DND-41 (cell line): ENCODE measurements around the gene SND1.

Source experiments
- ATAC-seq: fragments of 200-7000 bp; cut with Tn5 transposase; 3 replicates; pipeline ENCODE4 v1.9.1; 2021; ENCODE audit warnings: low read depth; ENCODE audit not compliant: insufficient read depth
- DNase-seq: peaks from one replicate; pipeline ENCODE4 v3.0.0-alpha.2; 2020
- H2AFZ ChIP-seq: 2 replicates; pipeline ENCODE4 v1.6.0; 2012; ENCODE audit warnings: low read depth, low read length
- H3K27ac ChIP-seq: 2 replicates; pipeline ENCODE4 v1.5.1; 2012; ENCODE audit warnings: low read length, inconsistent platforms
- H3K27me3 ChIP-seq: fragments of 200-600 bp; sonication (generic); 2 replicates; pipeline ENCODE4 v1.6.0; 2012; ENCODE audit warnings: low read length, mild to moderate bottlenecking, inconsistent platforms; ENCODE audit not compliant: insufficient read depth, poor library complexity
- H3K36me3 ChIP-seq: 2 replicates; pipeline ENCODE4 v1.5.1; 2012; ENCODE audit warnings: low read length, inconsistent platforms; ENCODE audit not compliant: insufficient read depth
- H3K4me1 ChIP-seq: 2 replicates; pipeline ENCODE4 v1.5.1; 2012; ENCODE audit warnings: mild to moderate bottlenecking, low read length; ENCODE audit not compliant: insufficient read depth
- H3K4me2 ChIP-seq: 2 replicates; pipeline ENCODE4 v1.6.0; 2012; ENCODE audit warnings: mild to moderate bottlenecking, moderate library complexity, low read length, inconsistent platforms; ENCODE audit not compliant: insufficient read depth
- H3K4me3 ChIP-seq, 2 experiments: fragments of 200-600 bp in 1 of 2; shearing (Covaris generic) in 1 of 2; 2 replicates each; pipeline ENCODE4 v1.5.1; 2012 to 2016; ENCODE audit warnings: inconsistent platforms in 2 of 2, low read length in 2 of 2, mild to moderate bottlenecking in 2 of 2, low read depth in 1 of 2, moderate library complexity in 1 of 2
- H3K79me2 ChIP-seq: 2 replicates; pipeline ENCODE4 v1.6.0; 2012; ENCODE audit warnings: low read length, inconsistent platforms; ENCODE audit not compliant: insufficient read depth
- H3K9ac ChIP-seq: 2 replicates; pipeline ENCODE4 v1.6.0; 2012; ENCODE audit warnings: low read depth, mild to moderate bottlenecking, inconsistent platforms, low read length, moderate library complexity
- H3K9me3 ChIP-seq: 2 replicates; pipeline ENCODE4 v1.5.1; 2012; ENCODE audit warnings: low read length, moderate library complexity, mild to moderate bottlenecking, inconsistent platforms; ENCODE audit not compliant: insufficient read depth, severe bottlenecking
- H4K20me1 ChIP-seq: 2 replicates; pipeline ENCODE4 v1.6.0; 2012; ENCODE audit warnings: low read length; ENCODE audit not compliant: insufficient read depth
- CTCF ChIP-seq: IDR thresholded peaks from 2 replicates; pipeline ENCODE4 v1.5.1; 2012; ENCODE audit warnings: borderline replicate concordance, low read length, moderate library complexity, mild to moderate bottlenecking; ENCODE audit not compliant: poor library complexity, severe bottlenecking; ENCODE audit errors: extremely low read depth
- EZH2 ChIP-seq: IDR thresholded peaks from 3 replicates; pipeline ENCODE4 v1.6.1; 2012; ENCODE audit warnings: borderline replicate concordance, low read depth, mild to moderate bottlenecking, moderate library complexity, low read length, inconsistent platforms; ENCODE audit not compliant: severe bottlenecking

SND1 gene

GRCh38 chr7:128069373-128070364 is 417.7 kb downstream of the SND1 start:
- H3K27ac ChIP-seq = no peak overlapping the region
- peaks cover 23% of the 10 kb centered on the region; the same call in 1 of the 2 replicates for H4K20me1 ChIP-seq
- no peak overlapping the region for H3K4me3 ChIP-seq
- H3K4me2 ChIP-seq = no peak overlapping the region
- H3K9me3 ChIP-seq = no peaks in the 10 kb centered on the region
- peaks cover 3% of the 10 kb centered on the region; the same call in 1 of the 2 replicates for H3K36me3 ChIP-seq
- 0 out of 2 replicates have a peak, but pooled peaks cover 3% of the 10 kb centered on the region for H3K4me1 ChIP-seq
- no peak for TF ChIP-seq EZH2
- no peak for TF ChIP-seq CTCF
- ATAC-seq = no peak
- no peak overlapping the region for H2AFZ ChIP-seq
- H3K9ac ChIP-seq = no peak overlapping the region
- no peaks in the 10 kb centered on the region for H3K79me2 ChIP-seq
- no peaks in the 10 kb centered on the region for H3K27me3 ChIP-seq
- DNase-seq = no peak

- H3K9ac ChIP-seq = no peak overlapping the region
- no peak overlapping the region for H2AFZ ChIP-seq
- H3K27ac ChIP-seq = no peak overlapping the region
- peaks cover 20% of the 10 kb centered on the region; the same call in 1 of the 2 replicates for H3K36me3 ChIP-seq
- no peak overlapping the region for H3K4me3 ChIP-seq
- peaks cover 30% of the 10 kb centered on the region; the same call in 1 of the 2 replicates for H4K20me1 ChIP-seq
- ATAC-seq = no peak
- no peaks in the 10 kb centered on the region for H3K27me3 ChIP-seq
- H3K79me2 ChIP-seq = no peaks in the 10 kb centered on the region
- DNase-seq = no peak
- no peaks in the 10 kb centered on the region for H3K9me3 ChIP-seq
- H3K4me1 ChIP-seq = 0 out of 2 replicates have a peak, but pooled peaks cover 3% of the 10 kb centered on the region
- no peak for TF ChIP-seq EZH2
- TF ChIP-seq CTCF = no peak
- no peak overlapping the region for H3K4me2 ChIP-seq
These were observed 419.4 kb downstream of the SND1 start for GRCh38 chr7:128071376-128071775.

- TF ChIP-seq EZH2 = no peak
- TF ChIP-seq CTCF = no peak
- ATAC-seq = no peak
- Histone ChIP-seq H3K36me3 (peaks cover 24% of the 10 kb centered on the region), H3K27me3 (no peaks in the 10 kb centered on the region), H3K9ac (no peak overlapping the region), H4K20me1 (peaks cover 29% of the 10 kb centered on the region; the same call in 1 of the 2 replicates), H3K4me2 (no peak overlapping the region), H3K4me3 (no peak overlapping the region), H3K4me1 (0 out of 2 replicates have a peak, but pooled peaks cover 3% of the 10 kb centered on the region), H3K27ac (no peak overlapping the region), H3K9me3 (no peaks in the 10 kb centered on the region), H3K79me2 (no peaks in the 10 kb centered on the region), H2AFZ (no peak overlapping the region)
- DNase-seq = no peak
These were observed 419.8 kb downstream of the SND1 start for GRCh38 chr7:128071801-128072200.
